Liver (tissue), 9 donors: ENCODE data around the gene ELOVL4. TPM values are rescaled to one million over a fixed set of nuclear protein-coding genes. Genes with fewer than 3 reads are reported as not detected.

Experiments used
- DNase-seq: peaks from one replicate; pipeline ENCODE4 v3.0.0-alpha.2; 2017; ENCODE audit warnings: low spot score
- H3K27ac ChIP-seq, 2 donors: one replicate each; pipeline ENCODE4 v1.7.0; 2013; ENCODE audit warnings: inconsistent platforms in 2 of 2, low read length in 2 of 2, control low read depth in 1 of 2, low read depth in 1 of 2, mild to moderate bottlenecking in 1 of 2
- H3K27me3 ChIP-seq, 4 donors: one replicate each; pipeline versions ENCODE4 v1.6.1 to v1.7.0; 2013; ENCODE audit warnings: low read length in 3 of 4, inconsistent platforms in 1 of 4, mild to moderate bottlenecking in 1 of 4, moderate library complexity in 1 of 4; ENCODE audit not compliant: control insufficient read depth in 4 of 4, insufficient read depth in 4 of 4
- H3K36me3 ChIP-seq, 4 donors: one replicate each; pipeline versions ENCODE4 v1.6.1 to v1.7.0; 2013; ENCODE audit warnings: low read length in 3 of 4, mild to moderate bottlenecking in 3 of 4, low read depth in 1 of 4, moderate library complexity in 1 of 4; ENCODE audit not compliant: control insufficient read depth in 4 of 4, insufficient read depth in 3 of 4
- H3K4me1 ChIP-seq, 4 donors: one replicate each; pipeline versions ENCODE4 v1.6.1 to v1.7.0; 2013; ENCODE audit warnings: low read length in 3 of 4, mild to moderate bottlenecking in 3 of 4, moderate library complexity in 1 of 4; ENCODE audit not compliant: control insufficient read depth in 4 of 4, insufficient read depth in 4 of 4
- H3K4me3 ChIP-seq, 3 donors: one replicate each; pipeline versions ENCODE4 v1.6.1 to v1.7.0; 2013; ENCODE audit warnings: low read length in 3 of 3, control low read depth in 1 of 3, low read depth in 1 of 3, mild to moderate bottlenecking in 1 of 3
- H3K9ac ChIP-seq, 2 donors: one replicate each; pipeline ENCODE4 v1.7.0; 2013; ENCODE audit warnings: low read length in 2 of 2, mild to moderate bottlenecking in 2 of 2, moderate library complexity in 2 of 2, control low read depth in 1 of 2, low read depth in 1 of 2
- H3K9me3 ChIP-seq, 4 donors: one replicate each; pipeline versions ENCODE4 v1.6.1 to v1.7.0; 2013; ENCODE audit warnings: low read length in 3 of 4; ENCODE audit not compliant: control insufficient read depth in 4 of 4
- ATF3 ChIP-seq: IDR thresholded peaks from 2 replicates; pipeline ENCODE4 v1.6.1; 2016; ENCODE audit warnings: antibody characterized with exemption
- CTCF ChIP-seq: fragments of 150-350 bp; IDR thresholded peaks from 2 replicates; pipeline ENCODE4 v1.5.1; 2017; ENCODE audit warnings: improper control_type of control experiment, low read depth, low read length; ENCODE audit not compliant: missing input control
- EGR1 ChIP-seq, 2 donors: IDR thresholded peaks; 2 replicates each; pipeline ENCODE4 v1.6.1; 2016 to 2018; ENCODE audit warnings: antibody characterized with exemption in 2 of 2, low read depth in 2 of 2
- FOXA1 ChIP-seq: IDR thresholded peaks from 2 replicates; pipeline ENCODE4 v1.6.1; 2016; ENCODE audit warnings: antibody characterized with exemption
- FOXA2 ChIP-seq: IDR thresholded peaks from 2 replicates; pipeline ENCODE4 v1.6.1; 2016; ENCODE audit warnings: antibody characterized with exemption
- GABPA ChIP-seq, 2 donors: IDR thresholded peaks in 1 of 2; conservative IDR thresholded peaks in 1 of 2; 2 replicates each; pipeline ENCODE4 v1.6.1; 2016; ENCODE audit warnings: antibody characterized with exemption in 2 of 2, mild to moderate bottlenecking in 1 of 2, moderate library complexity in 1 of 2
- HNF4G ChIP-seq: IDR thresholded peaks from 2 replicates; pipeline ENCODE4 v1.6.1; 2016; ENCODE audit warnings: antibody characterized with exemption
- JUND ChIP-seq, 2 donors: IDR thresholded peaks; 2 replicates each; pipeline ENCODE4 v1.6.1; 2016; ENCODE audit warnings: antibody characterized with exemption in 2 of 2
- MAX ChIP-seq: IDR thresholded peaks from 2 replicates; pipeline ENCODE4 v1.6.1; 2016; ENCODE audit warnings: antibody characterized with exemption
- NR2F2 ChIP-seq: IDR thresholded peaks from 2 replicates; pipeline ENCODE4 v1.6.1; 2016; ENCODE audit warnings: antibody characterized with exemption
- RAD21 ChIP-seq, 2 donors: IDR thresholded peaks; 2 replicates each; pipeline ENCODE4 v1.6.1; 2016; ENCODE audit warnings: antibody characterized with exemption in 2 of 2, mild to moderate bottlenecking in 2 of 2
- REST ChIP-seq: IDR thresholded peaks from 2 replicates; pipeline ENCODE4 v1.6.1; 2016; ENCODE audit warnings: antibody characterized with exemption, mild to moderate bottlenecking
- RXRA ChIP-seq, 2 donors: IDR thresholded peaks; 2 replicates each; pipeline ENCODE4 v1.6.1; 2017 to 2018; ENCODE audit warnings: antibody characterized with exemption in 2 of 2, mild to moderate bottlenecking in 1 of 2
- SP1 ChIP-seq: IDR thresholded peaks from 2 replicates; pipeline ENCODE4 v1.6.1; 2018; ENCODE audit warnings: antibody characterized with exemption, mild to moderate bottlenecking
- TAF1 ChIP-seq: conservative IDR thresholded peaks from 2 replicates; pipeline ENCODE4 v1.6.1; 2016; ENCODE audit warnings: antibody characterized with exemption, mild to moderate bottlenecking
- YY1 ChIP-seq: IDR thresholded peaks from 2 replicates; pipeline ENCODE4 v1.6.1; 2016; ENCODE audit warnings: antibody characterized with exemption, mild to moderate bottlenecking
- ZBTB33 ChIP-seq: IDR thresholded peaks from 2 replicates; pipeline ENCODE4 v1.6.1; 2016; ENCODE audit warnings: antibody characterized with exemption
- WGBS: extraction: QIAGEN DNeasy Blood & Tissue Kit; methylation state at CpG from one replicate; pipeline ENCODE4 v1.1.7; 2013; 5-methylcytosine and 5-hydroxymethylcytosine counted together
- polyA plus RNA-seq, 2 donors: library from polyadenylated mRNA; stranded (reverse) in 1 of 2; unstranded in 1 of 2; fragments of 200-250 nt in 1 of 2; fragments of >200 nt in 1 of 2; fragmentation: Nextera tagmentation in 1 of 2; extraction: Ambion mirVana in 1 of 2; gene quantifications; one replicate each; pipeline versions ENCODE4 v1.2.1 to v1.2.3, GENCODE V29; 2013 to 2015
- total RNA-seq, 2 donors: library from RNA; depleted of rRNA; stranded (reverse); fragments of >200 nt; gene quantifications; one replicate each; pipeline ENCODE4 v1.2.3, GENCODE V29; 2014
- donor health status: healthy.
- donor health status: healthy.
- donor health status: healthy.
- donor health status: healthy.
- donor health status: healthy.

The ELOVL4 gene
- total and polyA plus RNA-seq, 4 donors: 0.07 to 2.1 (median 0.09) TPM; not detected in 1

- Histone ChIP-seq H3K36me3 (no peaks in the 10 kb centered on the region), H3K9ac (no peak overlapping the region), H3K27ac (no peak overlapping the region), H3K4me3 (no peak overlapping the region), H3K27me3 (no peaks in the 10 kb centered on the region), H3K9me3 (no peaks in the 10 kb centered on the region), H3K4me1 (peaks cover 0 to 7% (median 1%) of the 10 kb centered on the region in 4 donors)
- TF ChIP-seq GABPA (IDR thresholded peaks at IDR 0.05 in 1 of 2, conservative IDR thresholded peaks at IDR 0.05 in 1 of 2) (no peak), EGR1 (IDR thresholded peaks at IDR 0.05; ENCODE audit: low read depth in 2 of 2) (no peak), SP1 (no peak), CTCF (no peak), NR2F2 (no peak), MAX (no peak), ZBTB33 (no peak), TAF1 (no peak), HNF4G (no peak), RXRA (IDR thresholded peaks at IDR 0.05) (no peak), RAD21 (IDR thresholded peaks at IDR 0.05) (no peak), FOXA2 (no peak), YY1 (no peak)
- DNase-seq: no peak
Measured at GRCh38 chr6:79985128-79985527, 37.8 kb upstream of the ELOVL4 start.

- Histone ChIP-seq H3K27me3 (peaks cover 0 to under 1% (median 0%) of the 10 kb centered on the region in 4 donors), H3K4me3 (no peak overlapping the region), H3K4me1 (peaks cover 0 to 7% (median 1%) of the 10 kb centered on the region in 4 donors), H3K27ac (no peak overlapping the region), H3K9ac (no peak overlapping the region), H3K36me3 (no peaks in the 10 kb centered on the region), H3K9me3 (no peaks in the 10 kb centered on the region)
- DNase-seq: no peak
- WGBS: 67% methylated on average over 2 of the region's 2 CpGs
- TF ChIP-seq RAD21 (IDR thresholded peaks at IDR 0.05): peak in 1 of 2 donors; percentile 3
- TF ChIP-seq JUND (IDR thresholded peaks at IDR 0.05): no peak
- no peak for TF ChIP-seq FOXA2
- TF ChIP-seq YY1: no peak
- no peak for TF ChIP-seq GABPA (IDR thresholded peaks at IDR 0.05 in 1 of 2, conservative IDR thresholded peaks at IDR 0.05 in 1 of 2)
Measured at GRCh38 chr6:79984261-79984660, 36.9 kb upstream of the ELOVL4 start.

- Histone ChIP-seq H3K4me3 (no peak overlapping the region), H3K4me1 (peaks cover 0 to 7% (median 1%) of the 10 kb centered on the region in 4 donors), H3K9ac (no peak overlapping the region), H3K27me3 (peaks cover 0 to 5% (median 0%) of the 10 kb centered on the region in 4 donors), H3K9me3 (no peaks in the 10 kb centered on the region), H3K27ac (no peak overlapping the region), H3K36me3 (no peaks in the 10 kb centered on the region)
- TF ChIP-seq GABPA (IDR thresholded peaks at IDR 0.05 in 1 of 2, conservative IDR thresholded peaks at IDR 0.05 in 1 of 2) (no peak), SP1 (no peak), RXRA (IDR thresholded peaks at IDR 0.05) (no peak), REST (no peak), ATF3 (no peak), FOXA1 (no peak), CTCF (no peak), NR2F2 (no peak), FOXA2 (no peak), MAX (no peak)
- WGBS: 94% methylated on average over 4 of the region's 4 CpGs
- DNase-seq: no peak
Measured at GRCh38 chr6:79981652-79982051, 34.3 kb upstream of the ELOVL4 start.
